GM18858 (cell line): ENCODE results near the gene HEXIM1.

ENCODE experiments used
- ATAC-seq: cut with Tn5 transposase; IDR thresholded peaks from one replicate; pipeline ENCODE4 v1.9.1; 2021; ENCODE audit not compliant: unreplicated experiment

HEXIM1 gene

GRCh38 chr17:45144199-45145034 is 3.9 kb upstream of the HEXIM1 start:
- no peak for ATAC-seq

GRCh38 chr17:45145035-45145389 is 3.3 kb upstream of the HEXIM1 start:
- no peak for ATAC-seq

GRCh38 chr17:45146166-45146565 is 2.1 kb upstream of the HEXIM1 start:
- no peak for ATAC-seq

- no peak for ATAC-seq
Observed at GRCh38 chr17:45146592-45146889, 1.7 kb upstream of the HEXIM1 start.

- ATAC-seq = no peak
Observed at GRCh38 chr17:45146890-45147580, 1.2 kb upstream of the HEXIM1 start.

- no peak for ATAC-seq
Observed at GRCh38 chr17:45147581-45148182, 593 bp upstream of the HEXIM1 start.

- ATAC-seq = no peak
Observed at GRCh38 chr17:45149037-45149668, 878 bp downstream of the HEXIM1 start.

- ATAC-seq = no peak
Observed at GRCh38 chr17:45149669-45150664, 1.7 kb downstream of the HEXIM1 start.

GRCh38 chr17:45150911-45151809 is 2.9 kb downstream of the HEXIM1 start:
- no peak for ATAC-seq

GRCh38 chr17:45155029-45155428 is 6.8 kb downstream of the HEXIM1 start:
- no peak for ATAC-seq

GRCh38 chr17:45155483-45155882 is 7.2 kb downstream of the HEXIM1 start:
- ATAC-seq = no peak

- ATAC-seq = no peak
Observed at GRCh38 chr17:45156242-45156641, 8.0 kb downstream of the HEXIM1 start.

GRCh38 chr17:45160447-45161287 is 12.4 kb downstream of the HEXIM1 start:
- ATAC-seq = no peak

GRCh38 chr17:45161288-45162024 is 13.2 kb downstream of the HEXIM1 start, which contains the start of gene HEXIM2:
TSS of gene HEXIM2 (plus strand) at chr17:45161875. CDS start at chr17:45162794, 919 bp downstream.
- ATAC-seq = peak; percentile 85

GRCh38 chr17:45162025-45162687 is 13.9 kb downstream of the HEXIM1 start:
- peak; percentile 1 for ATAC-seq

GRCh38 chr17:45164734-45165269 is 16.5 kb downstream of the HEXIM1 start:
- ATAC-seq = no peak
